HG02970 (cell line): Measurements from ENCODE around the gene TMPRSS11A.

ENCODE experiments used
- ATAC-seq: cut with Tn5 transposase; IDR thresholded peaks from one replicate; pipeline ENCODE4 v1.9.1; 2021; ENCODE audit warnings: mild to moderate bottlenecking, moderate library complexity, moderate number of reproducible peaks; ENCODE audit not compliant: unreplicated experiment, low FRiP score

The TMPRSS11A gene

DNA sequence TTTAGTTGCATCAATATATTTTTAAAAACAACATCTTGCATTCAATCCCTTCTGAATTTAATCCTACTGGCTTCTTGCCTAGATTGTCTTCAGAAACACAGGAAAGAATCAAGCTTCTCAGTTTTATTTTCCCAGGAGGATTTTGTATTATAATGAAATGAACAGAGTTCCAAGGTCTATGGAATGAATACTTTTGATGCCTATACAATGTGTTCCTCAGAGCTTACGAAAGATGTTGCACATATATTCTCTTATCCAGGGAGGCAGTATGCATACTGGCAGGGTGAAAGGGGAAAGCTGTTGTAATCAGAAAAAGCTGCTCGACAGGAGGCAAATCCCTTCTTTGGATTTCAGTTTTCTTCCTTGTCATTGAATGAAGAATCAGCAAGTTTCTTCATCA, 88.3 kb downstream of the TMPRSS11A start:
- no peak for ATAC-seq

DNA sequence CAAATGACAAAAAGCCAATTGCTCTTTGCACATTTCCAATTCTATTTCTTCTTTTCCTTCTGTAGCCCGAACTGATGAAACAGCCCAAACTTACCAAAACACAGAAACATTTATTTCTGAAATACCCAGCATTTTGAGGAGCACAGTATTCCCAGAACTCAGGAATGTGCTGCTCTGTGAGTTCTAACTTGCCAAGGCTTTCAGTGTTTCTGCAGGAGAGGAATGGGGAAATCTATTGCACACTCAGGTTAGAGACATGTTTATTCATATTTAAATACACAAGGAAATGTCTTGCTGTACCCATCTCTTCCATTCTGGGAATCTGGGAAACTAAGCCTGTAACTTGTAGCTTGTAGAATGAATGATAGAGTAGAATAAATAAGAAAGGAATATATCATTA, 90.2 kb downstream of the TMPRSS11A start:
- ATAC-seq = no peak

GRCh38 chr4:67871867-67872266, 91.4 kb downstream of the TMPRSS11A start:
- peak; percentile 83 for ATAC-seq

DNA sequence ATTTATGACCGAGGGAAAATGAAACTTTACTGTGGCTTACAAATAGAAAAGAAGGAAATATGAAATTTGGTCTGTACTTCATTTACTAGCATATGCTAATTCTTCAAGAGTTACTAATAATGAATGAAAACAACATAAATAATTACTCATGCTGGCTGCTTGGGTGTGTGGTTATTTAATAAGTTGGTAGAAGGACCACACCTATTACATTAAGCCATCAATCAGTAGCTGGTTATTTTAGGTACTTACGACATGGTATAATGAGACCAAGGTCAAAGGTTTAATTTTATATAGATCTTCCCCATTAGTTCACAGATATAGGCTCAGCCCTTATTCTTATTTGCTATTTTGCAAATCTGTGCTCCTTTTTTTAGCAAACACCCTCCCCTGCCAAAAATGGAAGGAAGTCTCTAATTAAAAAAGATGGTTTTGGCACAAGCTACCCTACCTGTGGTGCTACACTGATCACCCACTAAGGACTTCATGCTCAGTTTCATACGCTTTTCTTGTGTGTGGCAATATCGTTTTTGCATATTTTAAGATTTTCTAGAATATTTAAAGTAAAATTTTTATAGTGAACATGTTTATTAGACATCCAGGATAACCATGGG, 93.6 kb downstream of the TMPRSS11A start:
- ATAC-seq = no peak

GRCh38 chr4:67861513-67861912, 101.8 kb downstream of the TMPRSS11A start:
- no peak for ATAC-seq
